Measurements from ENCODE around the gene APCDD1L.
"Not testable (repeated sequence)": the region's sequence is repeated elsewhere in the genome, so short reads cannot be mapped to it uniquely, and the experiment has no call there.

The APCDD1L gene

GRCh38 chr20:58545565-58546415 lies 30.6 kb upstream of the APCDD1L start:
- DNase-seq (ENCODE audit: low read depth, low spot score), result no peak

GRCh38 chr20:58544891-58545290 lies 29.7 kb upstream of the APCDD1L start:
- no peak for DNase-seq (ENCODE audit: low read depth, low spot score)

- no peak for DNase-seq (ENCODE audit: low read depth, low spot score)
Observed at GRCh38 chr20:58544286-58544685, 29.1 kb upstream of the APCDD1L start.

- DNase-seq (ENCODE audit: low read depth, low spot score), result no peak
Observed at GRCh38 chr20:58543274-58543673, 28.1 kb upstream of the APCDD1L start.

GRCh38 chr20:58542411-58543095 lies 27.4 kb upstream of the APCDD1L start:
- no peak for DNase-seq (ENCODE audit: low read depth, low spot score)

- not testable (repeated sequence) for DNase-seq (ENCODE audit: low read depth, low spot score)
Observed at GRCh38 chr20:58542034-58542410, 26.8 kb upstream of the APCDD1L start.

- no peak for DNase-seq (ENCODE audit: low read depth, low spot score)
Observed at GRCh38 chr20:58538752-58539151, 23.6 kb upstream of the APCDD1L start.

GRCh38 chr20:58537831-58538230 lies 22.6 kb upstream of the APCDD1L start:
- no peak for DNase-seq (ENCODE audit: low read depth, low spot score)

GRCh38 chr20:58536289-58536688 lies 21.1 kb upstream of the APCDD1L start:
- no peak for DNase-seq (ENCODE audit: low read depth, low spot score)

- no peak for DNase-seq (ENCODE audit: low read depth, low spot score)
Observed at GRCh38 chr20:58531657-58532056, 16.5 kb upstream of the APCDD1L start.

- no peak for DNase-seq (ENCODE audit: low read depth, low spot score)
Observed at GRCh38 chr20:58531063-58531462, 15.9 kb upstream of the APCDD1L start.

- no peak for DNase-seq (ENCODE audit: low read depth, low spot score)
Observed at GRCh38 chr20:58528412-58528811, 13.2 kb upstream of the APCDD1L start.

GRCh38 chr20:58526411-58526810 lies 11.2 kb upstream of the APCDD1L start:
- no peak for DNase-seq (ENCODE audit: low read depth, low spot score)

GRCh38 chr20:58524814-58525213 lies 9.6 kb upstream of the APCDD1L start:
- no peak for DNase-seq (ENCODE audit: low read depth, low spot score)

- DNase-seq (ENCODE audit: low read depth, low spot score), result no peak
Observed at GRCh38 chr20:58523971-58524315, 8.7 kb upstream of the APCDD1L start.

GRCh38 chr20:58523072-58523970 lies 8.1 kb upstream of the APCDD1L start:
- DNase-seq (ENCODE audit: low read depth, low spot score), result no peak

GRCh38 chr20:58522666-58523065 lies 7.5 kb upstream of the APCDD1L start:
- DNase-seq (ENCODE audit: low read depth, low spot score), result no peak

GRCh38 chr20:58521763-58522162 lies 6.6 kb upstream of the APCDD1L start:
- DNase-seq (ENCODE audit: low read depth, low spot score), result no peak

GRCh38 chr20:58519940-58520712 lies 4.9 kb upstream of the APCDD1L start:
- no peak for DNase-seq (ENCODE audit: low read depth, low spot score)

- DNase-seq (ENCODE audit: low read depth, low spot score), result no peak
Observed at GRCh38 chr20:58518896-58519593, 3.8 kb upstream of the APCDD1L start.

- no peak for DNase-seq (ENCODE audit: low read depth, low spot score)
Observed at GRCh38 chr20:58518387-58518786, 3.2 kb upstream of the APCDD1L start.
